Nephron (organoid): Measurements from ENCODE around the gene PRCD.
"Not testable (repeated sequence)": the region's sequence is repeated elsewhere in the genome, so short reads cannot be mapped to it uniquely, and the experiment has no call there.

Experiments
- H3K27ac Mint-ChIP-seq, 3 experiments: 2 replicates each; pipeline ENCODE4 v1.8.0; 2020; ENCODE audit warnings: mixed read lengths in 3 of 3, mild to moderate bottlenecking in 2 of 3, moderate library complexity in 1 of 3
- H3K27me3 Mint-ChIP-seq: 2 replicates; pipeline ENCODE4 v1.8.0; 2021; ENCODE audit warnings: low read depth, mild to moderate bottlenecking, moderate library complexity, mixed read lengths
- H3K36me3 Mint-ChIP-seq: 2 replicates; pipeline ENCODE4 v1.8.0; 2020; ENCODE audit warnings: low read depth, mixed read lengths
- H3K4me1 Mint-ChIP-seq: 2 replicates; pipeline ENCODE4 v1.8.0; 2020; ENCODE audit warnings: mixed read lengths
- H3K4me3 Mint-ChIP-seq, 3 experiments: 2 replicates each; pipeline ENCODE4 v1.8.0; 2020; ENCODE audit warnings: mild to moderate bottlenecking in 3 of 3, mixed read lengths in 3 of 3, moderate library complexity in 2 of 3
- H3K9me3 Mint-ChIP-seq: 2 replicates; pipeline ENCODE4 v1.8.0; 2020; ENCODE audit warnings: mixed read lengths
- TF ChIP-seq, protein P1 (sequence below), 3 experiments: fragments of 200-600 bp; sonication (generic); IDR thresholded peaks; one replicate each; pipeline ENCODE4 v1.5.0; 2021; ENCODE audit warnings: antibody characterized with exemption in 3 of 3; ENCODE audit not compliant: unreplicated experiment in 3 of 3

PRCD gene

DNA sequence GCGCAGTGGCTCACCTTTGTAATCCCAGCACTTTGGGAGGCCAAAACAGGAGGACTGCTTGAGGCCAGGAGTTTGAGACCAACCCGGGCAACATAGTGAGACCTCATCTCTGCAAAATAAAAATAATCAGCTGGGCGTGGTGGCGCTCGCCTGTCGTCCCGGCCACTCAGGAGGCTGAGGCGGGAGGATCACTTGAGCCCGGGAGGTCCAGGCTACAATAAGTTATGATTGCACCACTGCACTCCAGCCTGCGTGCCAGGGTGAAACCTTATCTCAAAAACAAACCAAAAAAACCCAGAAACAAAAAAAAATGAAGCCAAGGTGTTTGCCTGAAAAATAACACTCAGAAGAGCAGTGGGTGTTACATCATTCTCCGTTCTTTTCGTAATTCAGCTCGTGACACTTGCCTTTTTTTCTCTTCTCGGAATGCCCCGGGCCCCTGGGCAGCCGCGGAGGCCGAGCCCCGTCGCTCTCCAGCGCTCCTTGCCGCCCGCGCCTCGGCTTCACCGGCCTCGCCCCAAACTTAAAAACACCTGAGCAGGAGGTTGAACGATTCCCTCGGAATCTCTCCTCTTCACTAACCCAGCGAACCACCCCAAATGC, 17.0 kb downstream of the PRCD start:
- peaks cover 17% of the 10 kb centered on the region for H3K36me3 Mint-ChIP-seq
- TF ChIP-seq, protein P1, sequence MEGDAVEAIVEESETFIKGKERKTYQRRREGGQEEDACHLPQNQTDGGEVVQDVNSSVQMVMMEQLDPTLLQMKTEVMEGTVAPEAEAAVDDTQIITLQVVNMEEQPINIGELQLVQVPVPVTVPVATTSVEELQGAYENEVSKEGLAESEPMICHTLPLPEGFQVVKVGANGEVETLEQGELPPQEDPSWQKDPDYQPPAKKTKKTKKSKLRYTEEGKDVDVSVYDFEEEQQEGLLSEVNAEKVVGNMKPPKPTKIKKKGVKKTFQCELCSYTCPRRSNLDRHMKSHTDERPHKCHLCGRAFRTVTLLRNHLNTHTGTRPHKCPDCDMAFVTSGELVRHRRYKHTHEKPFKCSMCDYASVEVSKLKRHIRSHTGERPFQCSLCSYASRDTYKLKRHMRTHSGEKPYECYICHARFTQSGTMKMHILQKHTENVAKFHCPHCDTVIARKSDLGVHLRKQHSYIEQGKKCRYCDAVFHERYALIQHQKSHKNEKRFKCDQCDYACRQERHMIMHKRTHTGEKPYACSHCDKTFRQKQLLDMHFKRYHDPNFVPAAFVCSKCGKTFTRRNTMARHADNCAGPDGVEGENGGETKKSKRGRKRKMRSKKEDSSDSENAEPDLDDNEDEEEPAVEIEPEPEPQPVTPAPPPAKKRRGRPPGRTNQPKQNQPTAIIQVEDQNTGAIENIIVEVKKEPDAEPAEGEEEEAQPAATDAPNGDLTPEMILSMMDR (IDR thresholded peaks at IDR 0.05; ENCODE audit: unreplicated experiment in 3 of 3), result no peak
- no peaks in the 10 kb centered on the region for H3K9me3 Mint-ChIP-seq
- H3K4me3 Mint-ChIP-seq, result peak overlapping the region; percentile 96 to 99 (median 98)
- H3K27me3 Mint-ChIP-seq, result no peaks in the 10 kb centered on the region
- peaks cover 56% of the 10 kb centered on the region for H3K4me1 Mint-ChIP-seq
- H3K27ac Mint-ChIP-seq, result peak overlapping the region; percentile 96 to 98 (median 98)

DNA sequence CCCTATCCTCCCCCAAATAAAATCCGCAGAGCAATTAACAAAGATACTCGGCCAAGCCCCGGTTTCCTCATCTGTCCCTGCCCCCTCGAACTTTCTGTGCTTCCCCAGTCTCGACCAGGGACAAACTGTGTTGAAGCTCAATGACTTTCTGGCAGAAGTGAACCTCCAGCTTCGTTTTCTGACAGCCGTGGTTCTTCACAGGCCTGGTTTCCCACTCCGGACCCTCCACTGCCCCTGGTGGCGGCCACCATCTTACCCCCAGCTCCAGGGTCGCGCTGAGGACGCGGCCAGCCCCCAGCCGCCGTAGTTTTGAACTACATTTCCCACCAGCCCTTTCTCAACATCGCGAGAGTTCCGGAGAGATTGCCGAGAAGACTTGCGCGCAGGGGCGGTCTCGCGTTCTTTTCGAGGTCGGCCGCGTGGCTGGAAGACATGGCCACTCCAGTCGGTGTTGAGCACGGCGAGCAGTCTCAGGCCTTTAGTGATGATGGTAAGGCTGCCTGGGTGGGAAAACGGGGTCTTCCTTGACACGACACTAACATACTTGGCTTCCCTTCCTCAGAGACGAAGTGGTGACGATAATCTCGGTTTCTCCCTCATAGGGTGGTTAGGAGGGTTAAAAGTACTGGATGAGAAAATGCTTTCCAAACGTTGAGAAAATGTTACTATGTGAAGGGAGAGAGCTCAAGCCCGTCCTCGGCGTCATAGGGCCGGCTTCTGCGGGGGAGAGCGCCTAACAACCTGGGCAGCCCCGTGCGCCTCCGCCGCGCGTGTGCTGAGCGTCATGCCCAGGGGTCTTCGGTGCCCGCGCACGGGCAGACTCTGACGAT, 17.7 kb downstream of the PRCD start:
- Mint-ChIP-seq H3K9me3 (no peaks in the 10 kb centered on the region), H3K27me3 (no peaks in the 10 kb centered on the region), H3K27ac (peak overlapping the region; percentile 96 to 98 (median 98)), H3K4me3 (peak overlapping the region; percentile 96 to 99 (median 98)), H3K4me1 (peaks cover 57% of the 10 kb centered on the region), H3K36me3 (peaks cover 20% of the 10 kb centered on the region)
- TF ChIP-seq, protein P1 (IDR thresholded peaks at IDR 0.05; ENCODE audit: unreplicated experiment in 3 of 3), result peak; percentile 68 to 83 (median 73)

DNA sequence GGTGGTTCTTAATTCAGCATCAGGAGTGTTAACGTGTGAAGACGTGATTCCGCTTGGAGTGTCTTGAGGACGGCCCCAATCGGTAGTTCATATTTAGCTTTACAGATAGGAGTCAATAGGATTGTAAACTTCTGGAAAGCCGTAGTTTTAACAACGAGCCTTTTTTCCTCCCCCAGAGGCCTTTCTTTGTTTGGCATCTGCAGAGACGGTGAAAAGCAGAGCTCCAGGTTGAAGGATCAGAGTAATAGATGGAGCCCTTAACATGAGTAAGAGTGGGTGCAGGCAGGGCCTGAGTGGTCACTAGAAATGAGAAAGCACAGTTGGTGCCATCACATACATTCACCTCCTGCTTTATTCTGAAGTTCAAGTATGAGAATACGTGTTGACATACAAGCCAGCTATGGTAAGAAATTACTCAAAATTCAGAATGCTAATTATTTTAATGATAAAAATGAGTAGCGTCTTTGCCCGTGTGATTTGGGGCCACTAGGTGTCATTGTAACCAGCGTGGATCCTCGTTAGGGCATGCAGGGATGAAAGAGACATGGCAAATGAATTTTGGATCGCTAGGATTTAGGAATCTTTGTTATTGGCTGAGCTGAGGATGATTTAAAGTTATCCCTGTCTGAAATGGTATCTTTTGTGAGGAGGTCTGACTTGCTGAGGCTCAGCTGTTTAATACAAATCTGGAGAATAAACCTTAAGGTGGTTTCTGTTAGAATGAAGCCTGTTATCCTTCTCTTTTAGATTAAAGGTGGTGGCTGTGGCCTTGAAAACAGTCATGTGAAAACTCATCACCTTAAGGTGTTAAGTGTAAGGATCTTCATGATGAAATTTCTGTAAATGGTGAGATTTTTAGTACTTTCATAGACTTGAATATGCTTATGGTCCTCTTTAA, 18.6 kb downstream of the PRCD start:
- peaks cover 25% of the 10 kb centered on the region for H3K36me3 Mint-ChIP-seq
- TF ChIP-seq, protein P1 (IDR thresholded peaks at IDR 0.05; ENCODE audit: unreplicated experiment in 3 of 3), result peak; percentile 47 to 61 (median 49)
- peaks cover 62% of the 10 kb centered on the region for H3K4me1 Mint-ChIP-seq
- H3K9me3 Mint-ChIP-seq, result no peaks in the 10 kb centered on the region
- H3K4me3 Mint-ChIP-seq, result peak overlapping the region; percentile 96 to 99 (median 98)
- no peaks in the 10 kb centered on the region for H3K27me3 Mint-ChIP-seq
- peak overlapping the region; percentile 96 to 98 (median 98) for H3K27ac Mint-ChIP-seq

DNA sequence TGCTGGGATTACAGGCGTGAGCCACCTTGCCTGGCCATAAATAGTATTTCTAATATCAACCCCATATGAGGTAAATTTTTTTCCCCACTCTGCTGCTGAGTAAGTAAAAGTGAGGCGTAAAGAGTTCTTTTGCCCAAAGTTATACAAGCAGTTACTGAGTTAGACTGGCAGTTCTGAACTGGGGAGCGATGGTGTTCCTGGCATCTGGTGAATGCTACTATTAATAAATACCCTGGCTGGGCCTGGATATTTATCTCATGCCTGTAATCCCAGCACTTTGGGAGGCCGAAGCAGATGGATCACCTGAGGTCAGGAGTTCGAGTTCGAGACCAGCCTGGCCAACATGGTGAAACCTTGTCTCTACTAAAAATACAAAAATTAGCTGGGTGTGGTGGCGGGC, 19.6 kb downstream of the PRCD start:
- Mint-ChIP-seq H3K4me3 (peak overlapping the region; percentile 96 to 99 (median 98)), H3K36me3 (peaks cover 27% of the 10 kb centered on the region)
- not testable (repeated sequence) for H3K27me3 Mint-ChIP-seq

DNA sequence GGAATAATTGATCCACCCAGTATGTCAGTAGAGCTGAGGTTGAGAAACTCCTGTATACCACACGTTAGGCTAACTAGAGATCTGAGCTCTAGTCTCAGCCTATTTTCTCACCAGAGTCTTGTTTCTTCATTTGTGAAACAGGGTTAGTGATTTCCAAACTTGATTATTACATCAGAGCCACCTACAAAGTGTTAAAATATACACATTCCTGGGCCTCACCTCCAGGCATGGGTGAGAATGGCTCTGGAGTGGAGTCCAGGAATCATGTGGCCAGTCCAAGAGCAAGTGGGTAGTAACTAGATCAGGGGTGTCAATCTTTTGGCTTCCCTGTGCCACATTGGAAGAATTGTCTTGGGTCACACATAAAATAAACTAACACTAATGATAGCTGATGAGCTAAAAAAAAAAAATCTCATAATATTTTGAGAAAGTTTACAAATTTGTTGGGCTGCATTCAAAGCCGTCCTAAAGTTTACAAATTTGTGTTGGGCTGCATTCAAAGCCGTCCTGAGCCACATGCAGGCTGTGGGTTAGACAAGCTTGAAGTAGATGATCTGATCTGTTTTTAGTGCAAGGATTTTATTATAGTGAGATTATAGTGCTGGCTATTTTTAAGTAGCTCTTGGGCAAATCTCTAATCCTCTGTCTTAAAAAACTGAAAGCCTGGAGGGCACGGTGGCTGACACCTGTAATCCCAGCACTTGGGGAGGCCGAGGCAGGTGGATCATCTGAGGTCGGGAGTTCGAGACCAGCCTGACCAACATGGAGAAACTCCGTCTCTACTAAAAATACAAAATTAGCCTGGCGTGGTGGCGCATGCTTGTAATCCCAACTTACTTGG, 20.4 kb downstream of the PRCD start:
- Mint-ChIP-seq H3K27me3 (no peaks in the 10 kb centered on the region), H3K4me3 (peak overlapping the region; percentile 68 to 78 (median 75)), H3K27ac (no peak overlapping the region), H3K4me1 (peaks cover 52% of the 10 kb centered on the region), H3K9me3 (no peaks in the 10 kb centered on the region), H3K36me3 (peaks cover 35% of the 10 kb centered on the region)
- TF ChIP-seq, protein P1 (IDR thresholded peaks at IDR 0.05; ENCODE audit: unreplicated experiment in 3 of 3), result no peak

More for the DNA sequence above, 19.6 kb downstream of the PRCD start:
- not testable (repeated sequence) for H3K27ac Mint-ChIP-seq, H3K9me3 Mint-ChIP-seq
- H3K4me1 Mint-ChIP-seq, result peaks cover 53% of the 10 kb centered on the region
